ENCODE data around the gene VASH1.

DNA sequence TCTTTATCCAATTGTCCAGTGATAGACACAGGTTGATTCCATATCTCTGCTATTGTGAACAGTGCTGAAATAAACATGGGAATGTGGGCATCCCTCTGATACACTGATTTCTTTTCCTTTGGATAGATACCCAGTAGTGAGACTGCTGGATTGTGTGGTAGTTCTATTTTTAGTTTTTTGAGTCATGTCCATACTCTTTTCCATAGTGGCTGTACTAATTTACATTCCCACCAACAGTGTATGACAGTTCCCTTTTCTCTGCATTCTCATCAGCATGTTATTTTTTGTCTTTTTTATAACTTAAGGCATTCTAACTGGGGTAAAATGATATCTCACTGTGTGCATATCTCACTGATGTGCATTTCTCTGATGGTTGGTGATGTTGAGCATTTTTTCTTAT lies 24.8 kb upstream of the VASH1 start:
- TF ChIP-seq CTCF (conservative IDR thresholded peaks at IDR 0.05 in 1 of 2, IDR thresholded peaks at IDR 0.05 in 1 of 2; ENCODE audit: low read depth in 1 of 2, low read length in 2 of 2) (no peak), EZH2 (IDR thresholded peaks at IDR 0.05; ENCODE audit: low read length, missing control alignments) (no peak)
